NCI-H748 treated with DMSO at 0.1 percent for 48 hours (cell line): ENCODE results near the gene TMEM109.
"Not testable (repeated sequence)": the region's sequence is repeated elsewhere in the genome, so short reads cannot be mapped to it uniquely, and the experiment has no call there.

Source experiments
- DNase-seq: peaks from one replicate; lab custom pipeline; 2025; lab: John Stamatoyannopoulos, UW

TMEM109 gene

GRCh38 chr11:60878245-60879101 is 35.5 kb upstream of the TMEM109 start:
- no peak for DNase-seq

- DNase-seq, result no peak
These were observed 34.9 kb upstream of the TMEM109 start for GRCh38 chr11:60879104-60879503.

- no peak for DNase-seq
These were observed 33.9 kb upstream of the TMEM109 start for GRCh38 chr11:60879971-60880588.

GRCh38 chr11:60880643-60881282 is 33.2 kb upstream of the TMEM109 start:
- peak; percentile 69 for DNase-seq

- DNase-seq, result peak; percentile 33
These were observed 26.4 kb upstream of the TMEM109 start for GRCh38 chr11:60887556-60887955.

GRCh38 chr11:60889869-60890311 is 24.1 kb upstream of the TMEM109 start:
- no peak for DNase-seq

GRCh38 chr11:60890696-60891095 is 23.3 kb upstream of the TMEM109 start:
- DNase-seq, result no peak

- DNase-seq, result no peak
These were observed 22.7 kb upstream of the TMEM109 start for GRCh38 chr11:60891103-60891741.

- no peak for DNase-seq
These were observed 18.3 kb upstream of the TMEM109 start for GRCh38 chr11:60895687-60896086.

- DNase-seq, result no peak
These were observed 16.5 kb upstream of the TMEM109 start for GRCh38 chr11:60897496-60897895.

- peak; percentile 30 for DNase-seq
These were observed 14.7 kb upstream of the TMEM109 start for GRCh38 chr11:60899046-60899936.

GRCh38 chr11:60899977-60900376 is 14.0 kb upstream of the TMEM109 start:
- no peak for DNase-seq

- no peak for DNase-seq
These were observed 13.1 kb upstream of the TMEM109 start for GRCh38 chr11:60900673-60901404.

GRCh38 chr11:60902625-60903024 is 11.3 kb upstream of the TMEM109 start:
- no peak for DNase-seq

- DNase-seq, result no peak
These were observed 8.9 kb upstream of the TMEM109 start for GRCh38 chr11:60905047-60905446.

GRCh38 chr11:60905551-60906113 is 8.3 kb upstream of the TMEM109 start:
- no peak for DNase-seq

- peak; percentile 96 for DNase-seq
These were observed 7.6 kb upstream of the TMEM109 start, which contains the start of gene PRPF19 for GRCh38 chr11:60906132-60906972. Gene PRPF19 (minus strand): TSS chr11:60906585. CDS start chr11:60906382, 203 bp downstream.

- DNase-seq, result no peak
These were observed 5.2 kb upstream of the TMEM109 start for GRCh38 chr11:60908803-60909202.

GRCh38 chr11:60909680-60910280 is 4.2 kb upstream of the TMEM109 start:
- not testable (repeated sequence) for DNase-seq
